ENCODE data around the gene PMEPA1. TPM values are rescaled to one million over a fixed set of nuclear protein-coding genes. Genes with fewer than 3 reads are reported as not detected.

The PMEPA1 gene
- total RNA-seq, 1 donor from 2014 or later: 39.9 TPM

DNA sequence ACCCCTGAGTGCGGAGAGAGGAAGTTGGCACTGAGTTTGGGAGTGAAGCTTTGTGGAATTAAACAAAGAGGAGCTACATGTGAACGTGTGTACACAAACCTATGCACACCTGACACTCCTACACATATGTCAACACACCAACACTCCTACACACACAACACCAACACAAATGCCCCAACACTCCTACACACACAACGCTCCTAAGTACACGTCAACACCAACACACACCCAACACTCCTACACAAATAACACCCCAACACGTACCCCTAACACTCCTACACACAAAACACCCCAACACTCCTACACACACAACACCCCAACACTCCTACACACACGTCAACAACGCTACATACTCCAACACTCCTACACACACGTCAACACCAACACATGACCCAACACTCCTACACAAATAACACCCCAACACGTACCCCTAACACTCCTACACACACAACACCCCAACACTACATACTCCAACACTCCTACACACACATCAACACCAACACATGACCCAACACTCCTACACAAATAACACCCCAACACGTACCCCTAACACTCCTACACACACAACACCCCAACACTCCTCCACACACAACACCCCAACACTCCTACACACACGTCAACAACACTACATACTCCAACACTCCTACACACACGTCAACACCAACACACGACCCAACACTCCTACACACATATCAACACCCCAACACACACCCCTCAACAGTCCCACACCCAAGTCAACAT is 49.5 kb downstream of the PMEPA1 start:
- peaks cover 8% of the 10 kb centered on the region for H3K36me3 Mint-ChIP-seq
- DNase-seq (ENCODE audit: low spot score in 2 of 2, unreplicated experiment in 2 of 2): peak; percentile 5
- H3K4me3 Mint-ChIP-seq: no peak overlapping the region
- no peaks in the 10 kb centered on the region for H3K9me3 Mint-ChIP-seq
- no peak for TF ChIP-seq CTCF (IDR thresholded peaks at IDR 0.05; ENCODE audit: unreplicated experiment)
- no peaks in the 10 kb centered on the region for H3K27me3 Mint-ChIP-seq (ENCODE audit: low read depth)
- H3K4me1 Mint-ChIP-seq: peaks cover 7% of the 10 kb centered on the region
- no peak overlapping the region for H3K27ac Mint-ChIP-seq

DNA sequence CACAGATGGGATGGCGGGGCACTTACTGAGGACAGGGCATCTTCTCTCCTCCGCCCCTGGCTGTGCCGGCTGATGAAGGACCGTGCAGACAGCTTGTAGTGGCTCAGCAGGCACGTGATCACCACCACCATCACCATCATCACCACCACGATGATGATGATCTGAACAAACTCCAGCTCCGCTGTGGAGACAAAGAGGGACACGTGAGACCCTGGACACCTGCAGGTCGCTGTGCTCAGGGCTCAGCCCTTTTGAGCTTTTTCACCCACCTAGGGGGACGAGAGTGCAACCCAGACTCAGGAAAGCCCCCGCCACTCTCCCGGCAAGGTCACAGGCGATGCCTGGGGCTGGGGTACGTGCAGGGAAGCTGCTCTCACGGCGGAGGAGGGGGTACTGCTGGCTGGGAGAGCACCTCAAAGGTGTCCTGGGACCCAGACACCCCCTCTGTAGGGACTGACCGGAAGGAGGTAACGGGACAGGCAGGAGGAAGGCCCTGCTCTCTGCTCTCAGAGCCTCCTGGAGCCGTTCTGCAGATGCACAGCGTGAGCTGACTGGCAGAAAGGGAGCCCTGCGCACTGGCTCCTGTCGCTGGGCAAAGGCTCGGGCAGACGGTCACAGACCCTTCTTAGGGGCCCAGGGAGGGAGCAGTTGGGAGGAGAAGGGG is 50.2 kb downstream of the PMEPA1 start:
- DNase-seq (ENCODE audit: low spot score in 2 of 2, unreplicated experiment in 2 of 2): peak; percentile 14 to 29
- H3K27me3 Mint-ChIP-seq (ENCODE audit: low read depth): no peaks in the 10 kb centered on the region
- peaks cover 12% of the 10 kb centered on the region for H3K4me1 Mint-ChIP-seq
- TF ChIP-seq CTCF (IDR thresholded peaks at IDR 0.05; ENCODE audit: unreplicated experiment): no peak
- H3K9me3 Mint-ChIP-seq: no peaks in the 10 kb centered on the region
- H3K27ac Mint-ChIP-seq: no peak overlapping the region
- H3K36me3 Mint-ChIP-seq: peaks cover 8% of the 10 kb centered on the region
- H3K4me3 Mint-ChIP-seq: no peak overlapping the region

GRCh38 chr20:57658833-57659516 is 50.8 kb downstream of the PMEPA1 start:
- Mint-ChIP-seq H3K9me3 (no peaks in the 10 kb centered on the region), H3K36me3 (peaks cover 8% of the 10 kb centered on the region), H3K27ac (no peak overlapping the region), H3K4me1 (peaks cover 15% of the 10 kb centered on the region), H3K27me3 (ENCODE audit: low read depth) (no peaks in the 10 kb centered on the region), H3K4me3 (no peak overlapping the region)
- peak; percentile 11 to 33 for DNase-seq (ENCODE audit: low spot score in 2 of 2, unreplicated experiment in 2 of 2)
- no peak for TF ChIP-seq CTCF (IDR thresholded peaks at IDR 0.05; ENCODE audit: unreplicated experiment)

DNA sequence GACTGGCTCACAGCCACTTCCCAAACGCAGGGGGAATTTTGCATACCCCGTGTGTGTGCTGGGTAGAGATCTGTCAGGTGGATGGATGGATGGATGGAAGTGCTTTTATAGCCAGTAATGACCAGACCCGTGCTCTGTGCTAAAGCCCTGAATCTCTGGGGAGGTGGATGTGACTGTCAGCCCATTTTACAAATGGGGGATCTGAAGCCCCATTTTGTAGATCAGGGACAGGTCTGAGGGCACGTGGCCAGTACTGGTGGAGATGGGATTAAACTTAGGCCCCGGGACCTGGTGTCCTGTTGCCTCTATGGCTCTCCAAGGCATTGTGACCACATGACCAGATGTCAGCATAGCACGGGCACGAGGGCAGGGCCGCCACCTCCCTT is 51.4 kb downstream of the PMEPA1 start:
- no peak overlapping the region for H3K27ac Mint-ChIP-seq
- no peak overlapping the region for H3K4me3 Mint-ChIP-seq
- peaks cover 8% of the 10 kb centered on the region for H3K36me3 Mint-ChIP-seq

More for the DNA sequence above, 51.4 kb downstream of the PMEPA1 start:
- peak in 1 of 2 experiments; percentile 8 for DNase-seq (ENCODE audit: low spot score in 2 of 2, unreplicated experiment in 2 of 2)
- Mint-ChIP-seq H3K4me1 (peaks cover 15% of the 10 kb centered on the region), H3K9me3 (no peaks in the 10 kb centered on the region), H3K27me3 (ENCODE audit: low read depth) (no peaks in the 10 kb centered on the region)
- TF ChIP-seq CTCF (IDR thresholded peaks at IDR 0.05; ENCODE audit: unreplicated experiment): no peak
